ENCODE data around the gene FAM83G.
A peak's percentile ranks its signal among the peaks of the same experiment; 100 is the strongest.

FAM83G gene

DNA sequence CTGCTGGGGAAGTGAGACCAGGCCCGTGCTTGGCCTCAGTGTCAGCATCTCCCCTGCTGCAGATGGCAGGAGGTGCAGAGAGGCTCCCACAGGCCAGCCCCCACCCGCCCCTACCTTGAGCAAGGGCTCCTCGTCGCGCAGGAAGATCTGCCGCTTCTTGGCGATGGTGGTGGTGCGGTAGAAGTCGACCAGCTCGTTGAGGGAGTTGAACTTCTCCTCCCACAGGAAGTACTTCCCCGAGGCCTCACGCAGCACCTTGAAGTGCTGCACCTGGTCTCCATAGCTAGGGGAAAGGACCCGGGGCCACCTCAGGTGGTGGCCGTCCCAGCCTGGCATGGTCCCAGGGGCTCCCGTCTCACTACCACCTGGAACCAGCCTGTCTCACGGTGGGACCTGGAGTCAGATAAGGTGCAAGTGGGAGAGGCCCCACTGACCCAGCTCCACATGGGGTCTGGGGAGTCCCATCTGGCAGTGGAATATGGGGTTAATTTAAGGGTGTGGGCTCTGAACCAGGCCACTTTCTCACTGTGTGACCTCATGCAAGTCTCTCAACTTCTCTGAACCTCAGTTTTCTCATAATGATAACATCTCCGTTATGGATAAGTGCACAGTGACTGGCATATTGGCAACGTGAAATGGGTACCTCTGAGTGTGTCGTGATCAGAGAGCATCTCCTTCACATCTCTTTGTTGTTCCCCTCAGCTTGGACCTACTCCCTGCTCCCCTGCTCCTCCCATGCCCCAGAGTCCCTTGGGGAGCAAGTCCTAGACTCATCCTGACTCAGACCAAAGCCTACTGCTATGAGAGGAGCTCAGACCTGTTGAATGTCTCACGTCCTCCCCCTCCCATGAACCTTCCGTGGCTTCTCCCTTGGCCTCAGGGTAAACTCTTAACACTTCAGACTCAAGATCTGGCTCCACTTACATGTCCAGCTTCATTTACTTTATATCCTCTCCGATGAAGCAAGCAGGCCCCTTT is 19.8 kb upstream of the FAM83G start:
- H3K27me3 ChIP-seq (ENCODE audit: insufficient read depth, poor library complexity, severe bottlenecking): no peaks in the 10 kb centered on the region
- TF ChIP-seq, protein P1, sequence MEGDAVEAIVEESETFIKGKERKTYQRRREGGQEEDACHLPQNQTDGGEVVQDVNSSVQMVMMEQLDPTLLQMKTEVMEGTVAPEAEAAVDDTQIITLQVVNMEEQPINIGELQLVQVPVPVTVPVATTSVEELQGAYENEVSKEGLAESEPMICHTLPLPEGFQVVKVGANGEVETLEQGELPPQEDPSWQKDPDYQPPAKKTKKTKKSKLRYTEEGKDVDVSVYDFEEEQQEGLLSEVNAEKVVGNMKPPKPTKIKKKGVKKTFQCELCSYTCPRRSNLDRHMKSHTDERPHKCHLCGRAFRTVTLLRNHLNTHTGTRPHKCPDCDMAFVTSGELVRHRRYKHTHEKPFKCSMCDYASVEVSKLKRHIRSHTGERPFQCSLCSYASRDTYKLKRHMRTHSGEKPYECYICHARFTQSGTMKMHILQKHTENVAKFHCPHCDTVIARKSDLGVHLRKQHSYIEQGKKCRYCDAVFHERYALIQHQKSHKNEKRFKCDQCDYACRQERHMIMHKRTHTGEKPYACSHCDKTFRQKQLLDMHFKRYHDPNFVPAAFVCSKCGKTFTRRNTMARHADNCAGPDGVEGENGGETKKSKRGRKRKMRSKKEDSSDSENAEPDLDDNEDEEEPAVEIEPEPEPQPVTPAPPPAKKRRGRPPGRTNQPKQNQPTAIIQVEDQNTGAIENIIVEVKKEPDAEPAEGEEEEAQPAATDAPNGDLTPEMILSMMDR (IDR thresholded peaks at IDR 0.05; ENCODE audit: poor library complexity, severe bottlenecking): no peak
- no peak overlapping the region for H3K27ac ChIP-seq (ENCODE audit: poor library complexity, severe bottlenecking)
- no peaks in the 10 kb centered on the region for H3K36me3 ChIP-seq (ENCODE audit: low read depth)
- no peaks in the 10 kb centered on the region for H3K4me1 ChIP-seq (ENCODE audit: insufficient read depth, poor library complexity, severe bottlenecking)
- peak; percentile 82 for ATAC-seq (ENCODE audit: low read depth)
- H3K4me3 ChIP-seq (ENCODE audit: severe bottlenecking): no peak overlapping the region
- DNase-seq (ENCODE audit: low spot score): peak; percentile 39
- H3K9me3 ChIP-seq (ENCODE audit: severe bottlenecking): no peaks in the 10 kb centered on the region

DNA sequence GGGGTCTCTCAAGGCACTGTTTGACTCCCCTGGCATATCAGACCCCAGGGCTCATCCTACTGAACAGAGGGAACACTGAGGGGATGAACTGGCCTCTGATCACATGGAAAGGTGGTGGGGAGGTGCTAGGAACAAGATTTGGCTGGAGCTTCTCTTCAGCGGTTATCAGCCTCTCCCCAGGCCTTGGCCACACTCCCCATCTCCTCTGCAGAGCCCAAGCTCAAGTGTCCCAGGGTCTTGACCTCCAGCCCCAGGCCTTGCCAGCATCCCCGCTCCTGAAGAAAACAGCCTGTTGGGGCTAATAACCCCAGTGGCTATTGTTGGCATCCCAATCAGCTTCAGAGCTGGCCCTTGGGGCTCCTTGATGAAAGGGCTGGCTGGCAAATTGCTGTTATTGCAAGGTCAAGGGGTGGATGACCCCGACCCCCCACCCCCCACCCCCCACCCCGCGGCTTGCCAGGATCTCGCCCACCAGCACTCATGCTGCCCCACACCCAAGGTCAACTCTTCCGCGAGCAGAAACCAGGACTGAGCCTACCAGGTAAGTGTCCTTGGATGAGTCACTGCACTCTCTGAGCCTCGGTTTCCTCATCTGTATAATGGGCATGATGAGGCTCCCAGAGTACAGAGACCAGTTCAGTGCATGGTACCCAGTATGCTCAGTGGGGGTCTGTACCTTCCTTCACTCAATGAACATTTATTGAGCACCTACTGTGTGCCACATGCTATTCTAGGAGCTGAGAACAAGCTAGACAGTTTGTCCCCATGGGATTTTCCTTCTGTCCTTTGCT is 18.8 kb upstream of the FAM83G start:
- DNase-seq (ENCODE audit: low spot score) (peak; percentile 32), ATAC-seq (ENCODE audit: low read depth) (0 out of 3 replicates have a peak, but pooled peaks have one; percentile 6)
- H3K4me3 ChIP-seq (ENCODE audit: severe bottlenecking): no peak overlapping the region
- H3K27ac ChIP-seq (ENCODE audit: poor library complexity, severe bottlenecking): no peak overlapping the region
- H3K36me3 ChIP-seq (ENCODE audit: low read depth): no peaks in the 10 kb centered on the region
- no peaks in the 10 kb centered on the region for H3K27me3 ChIP-seq (ENCODE audit: insufficient read depth, poor library complexity, severe bottlenecking)
- TF ChIP-seq, protein P1 (IDR thresholded peaks at IDR 0.05; ENCODE audit: poor library complexity, severe bottlenecking): no peak
- no peaks in the 10 kb centered on the region for H3K4me1 ChIP-seq (ENCODE audit: insufficient read depth, poor library complexity, severe bottlenecking)
- H3K9me3 ChIP-seq (ENCODE audit: severe bottlenecking): no peaks in the 10 kb centered on the region

DNA sequence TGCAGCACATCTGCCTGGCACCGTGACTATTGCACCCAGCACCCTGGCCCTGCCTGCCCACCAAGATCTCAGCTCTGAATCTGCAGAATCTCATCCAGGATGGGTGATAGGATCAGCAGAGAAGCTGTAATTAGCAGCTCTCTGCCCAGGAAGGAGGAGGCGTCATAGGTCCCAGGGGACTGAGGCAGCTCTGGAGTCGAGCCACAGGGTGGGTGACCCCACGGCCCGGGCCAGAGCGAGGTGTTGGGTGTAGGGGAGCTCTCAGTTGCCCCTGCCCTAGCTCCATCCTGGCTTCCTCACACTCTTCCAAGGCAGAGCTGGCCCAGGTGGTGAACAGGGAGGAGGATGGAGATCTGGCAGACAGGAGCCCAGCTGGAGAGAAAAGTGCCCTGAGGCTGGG is 18.2 kb upstream of the FAM83G start:
- ATAC-seq (ENCODE audit: low read depth): 0 out of 3 replicates have a peak, but pooled peaks have one; percentile 19

DNA sequence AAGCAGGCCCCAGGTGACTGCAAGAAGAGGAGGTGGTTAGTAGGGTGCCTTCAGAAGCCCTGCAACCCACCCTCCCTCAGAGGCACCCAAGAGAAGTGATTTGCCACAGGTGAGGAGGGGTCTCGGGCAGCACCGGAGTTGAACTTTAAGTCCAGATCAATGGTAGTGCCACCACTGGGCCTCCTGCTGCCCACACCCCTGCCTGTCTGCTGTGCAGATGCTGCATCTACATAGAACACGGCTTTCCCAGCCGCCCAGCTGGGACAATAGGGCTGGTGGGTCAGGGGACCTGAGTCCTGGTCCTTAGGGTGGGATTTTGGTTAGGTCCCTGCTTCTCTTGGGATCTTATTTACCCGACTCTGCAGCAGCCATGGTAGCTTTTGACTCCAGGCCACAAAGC is 17.6 kb upstream of the FAM83G start:
- ATAC-seq (ENCODE audit: low read depth) (no peak), DNase-seq (ENCODE audit: low spot score) (no peak)
- Histone ChIP-seq H3K27me3 (ENCODE audit: insufficient read depth, poor library complexity, severe bottlenecking) (no peaks in the 10 kb centered on the region), H3K4me3 (ENCODE audit: severe bottlenecking) (no peak overlapping the region), H3K36me3 (ENCODE audit: low read depth) (no peaks in the 10 kb centered on the region), H3K4me1 (ENCODE audit: insufficient read depth, poor library complexity, severe bottlenecking) (no peaks in the 10 kb centered on the region), H3K9me3 (ENCODE audit: severe bottlenecking) (no peaks in the 10 kb centered on the region), H3K27ac (ENCODE audit: poor library complexity, severe bottlenecking) (no peak overlapping the region)
- TF ChIP-seq, protein P1 (IDR thresholded peaks at IDR 0.05; ENCODE audit: poor library complexity, severe bottlenecking): no peak

More for the DNA sequence above, 18.2 kb upstream of the FAM83G start:
- Histone ChIP-seq H3K27me3 (ENCODE audit: insufficient read depth, poor library complexity, severe bottlenecking) (no peaks in the 10 kb centered on the region), H3K4me3 (ENCODE audit: severe bottlenecking) (no peak overlapping the region), H3K36me3 (ENCODE audit: low read depth) (no peaks in the 10 kb centered on the region), H3K27ac (ENCODE audit: poor library complexity, severe bottlenecking) (no peak overlapping the region), H3K9me3 (ENCODE audit: severe bottlenecking) (no peaks in the 10 kb centered on the region), H3K4me1 (ENCODE audit: insufficient read depth, poor library complexity, severe bottlenecking) (no peaks in the 10 kb centered on the region)
- DNase-seq (ENCODE audit: low spot score): no peak
- TF ChIP-seq, protein P1 (IDR thresholded peaks at IDR 0.05; ENCODE audit: poor library complexity, severe bottlenecking): no peak
